Stimulated activated CD8-positive, alpha-beta memory T cell treated with anti-CD3 and anti-CD28 coated beads, Interleukin-12 subunit alpha, Interleukin-12 subunit beta, amount 100 ng/mL, for 24 hours (primary cell): ENCODE results near the gene LAMA5.
A peak's percentile ranks its signal among the peaks of the same experiment; 100 is the strongest.
"Not testable (repeated sequence)": the region's sequence is repeated elsewhere in the genome, so short reads cannot be mapped to it uniquely, and the experiment has no call there.

ENCODE experiments used
- DNase-seq: peaks from one replicate; pipeline ENCODE4 v3.0.0-alpha.2; 2020; ENCODE audit errors: extremely low read depth

LAMA5 gene

DNA sequence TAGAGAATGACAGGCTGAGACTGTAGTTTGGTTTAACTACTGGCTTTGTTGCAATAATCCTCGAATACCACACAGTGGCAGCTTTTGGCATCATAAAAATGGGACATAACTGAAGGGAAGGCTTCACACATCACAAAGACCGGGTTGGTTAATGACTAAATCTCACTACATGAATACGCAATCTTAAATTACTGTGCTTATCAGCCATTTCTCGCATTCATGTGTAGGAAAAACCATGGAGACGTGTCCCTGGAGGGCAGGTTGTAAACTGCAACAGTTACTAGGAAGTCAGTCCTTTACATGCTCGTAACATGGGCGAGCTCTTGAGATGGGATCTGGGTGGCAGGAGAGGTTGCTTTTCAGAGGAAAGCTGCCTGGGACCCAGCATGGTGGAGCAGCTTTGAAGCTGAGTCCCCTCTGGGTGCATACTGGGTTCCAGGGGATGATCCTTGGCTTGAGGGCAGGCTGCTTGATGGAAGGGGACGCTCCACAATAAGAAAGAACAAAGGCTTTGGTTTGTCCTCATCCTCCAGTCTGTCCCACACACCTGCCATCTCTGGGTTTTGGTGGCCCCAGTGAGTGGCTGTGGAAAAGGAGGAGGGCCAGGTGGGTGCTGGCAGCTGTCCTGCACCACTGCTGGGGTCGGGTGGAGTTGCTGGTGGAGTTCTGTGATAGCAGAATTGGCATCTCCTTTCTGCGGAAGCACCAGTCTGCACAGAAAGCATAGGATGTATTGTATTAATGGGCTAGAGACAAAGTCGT lies 21.9 kb upstream of the LAMA5 start:
- no peak for DNase-seq

DNA sequence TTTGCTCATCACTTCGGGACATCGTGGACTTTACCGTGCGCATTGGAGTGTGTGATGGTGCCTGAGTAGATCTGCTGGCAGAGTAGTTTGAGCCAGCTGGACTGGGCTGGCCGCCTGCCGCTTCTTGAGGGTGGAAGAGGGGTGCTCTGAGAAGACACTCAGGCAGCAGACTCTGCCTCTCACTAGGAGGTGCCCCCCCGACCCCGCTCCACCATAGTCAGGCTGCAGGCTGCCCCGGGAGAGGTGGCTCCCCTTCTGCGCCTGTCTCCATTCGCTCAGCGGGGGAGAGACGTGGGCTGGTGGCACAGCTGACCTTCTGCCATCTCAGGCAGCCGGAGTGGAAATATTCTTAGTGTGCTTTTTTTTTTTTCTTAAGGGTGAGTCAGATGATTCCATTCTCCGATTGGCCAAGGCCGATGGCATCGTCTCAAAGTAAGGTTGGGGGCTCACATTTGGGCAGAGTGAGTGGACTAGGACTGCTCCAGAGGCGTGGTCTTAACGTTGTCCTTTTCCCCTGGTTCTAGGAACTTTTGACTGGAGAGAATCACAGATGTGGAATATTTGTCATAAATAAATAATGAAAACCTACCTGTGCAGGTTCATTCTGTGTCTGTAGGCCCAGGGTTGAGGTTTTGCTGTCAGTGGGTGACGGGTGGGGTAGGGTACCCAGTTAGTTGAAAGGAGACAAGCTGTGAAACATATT lies 21.0 kb upstream of the LAMA5 start:
- no peak for DNase-seq

DNA sequence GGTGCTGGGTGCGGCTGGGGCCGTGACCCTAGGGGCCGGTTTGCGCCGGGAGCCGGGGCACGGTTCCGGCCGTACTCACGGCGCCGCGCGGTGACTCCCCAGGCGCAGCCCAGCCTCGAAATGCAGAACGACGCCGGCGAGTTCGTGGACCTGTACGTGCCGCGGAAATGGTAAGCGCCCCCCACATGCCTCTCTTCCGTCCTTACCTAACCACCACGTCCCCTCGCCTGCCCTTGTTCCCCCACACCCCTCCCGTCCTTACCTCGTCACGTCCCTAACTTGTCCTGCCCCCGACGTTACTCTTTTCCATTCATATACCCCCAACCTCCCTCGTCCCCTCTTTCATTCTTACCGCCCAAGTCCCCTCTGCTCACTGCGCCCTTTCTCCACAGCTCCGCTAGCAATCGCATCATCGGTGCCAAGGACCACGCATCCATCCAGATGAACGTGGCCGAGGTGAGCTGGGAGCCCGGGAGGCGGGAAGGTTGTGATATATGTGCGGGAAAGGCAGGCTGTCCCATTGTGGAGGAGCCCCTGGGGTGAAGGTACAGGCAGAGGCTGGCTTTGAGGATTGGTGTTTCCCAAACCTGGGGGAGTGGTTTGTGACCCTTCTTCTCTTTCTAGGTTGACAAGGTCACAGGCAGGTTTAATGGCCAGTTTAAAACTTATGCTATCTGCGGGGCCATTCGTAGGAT lies 20.3 kb upstream of the LAMA5 start:
- no peak for DNase-seq

DNA sequence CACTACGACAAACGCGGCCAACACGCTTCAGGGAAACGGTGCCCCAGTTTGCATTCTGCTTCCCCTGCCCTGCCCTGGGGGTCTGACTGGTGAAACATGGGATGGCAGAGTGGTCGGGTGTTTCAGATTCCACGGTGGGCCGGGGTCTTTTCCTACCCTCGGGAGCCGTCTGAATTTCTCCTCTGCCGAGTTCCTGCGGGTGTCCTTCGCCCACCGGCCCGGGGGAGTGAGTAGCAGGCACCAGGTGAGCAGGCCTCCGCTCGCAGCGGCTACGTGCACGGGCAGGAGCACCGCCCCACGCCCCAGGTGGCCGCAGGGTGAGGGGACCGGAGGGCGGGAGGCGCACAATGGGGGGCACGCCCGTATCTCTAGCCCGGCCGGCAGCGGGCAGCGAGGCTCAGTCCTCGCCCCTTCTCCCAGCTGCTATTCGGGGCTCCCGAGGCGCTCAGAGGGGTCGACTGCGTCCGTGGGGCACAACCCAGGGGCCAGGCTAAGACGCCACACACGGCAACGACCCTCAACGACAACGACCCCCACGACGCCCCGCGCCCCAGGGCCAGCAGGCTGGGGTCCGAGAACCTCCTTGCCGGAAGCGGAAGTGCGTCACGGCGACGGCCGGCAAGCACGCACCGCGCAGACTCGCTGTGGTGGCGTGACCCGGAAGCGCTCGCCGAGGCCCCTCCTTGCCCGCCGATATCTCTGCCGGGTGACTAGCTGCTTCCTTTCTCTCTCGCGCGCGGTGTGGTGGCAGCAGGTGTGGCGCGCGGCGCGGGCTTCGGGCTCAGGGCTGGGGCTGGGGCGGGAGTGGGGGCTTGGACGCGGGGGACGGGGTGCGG lies 19.5 kb upstream of the LAMA5 start, which contains the start of gene RPS21:
Gene RPS21, plus strand, starts transcription at position 721 of the 836 bp plus-strand sequence. CDS start 236 bp downstream, outside the sequence.
- peak; percentile 82 for DNase-seq

DNA sequence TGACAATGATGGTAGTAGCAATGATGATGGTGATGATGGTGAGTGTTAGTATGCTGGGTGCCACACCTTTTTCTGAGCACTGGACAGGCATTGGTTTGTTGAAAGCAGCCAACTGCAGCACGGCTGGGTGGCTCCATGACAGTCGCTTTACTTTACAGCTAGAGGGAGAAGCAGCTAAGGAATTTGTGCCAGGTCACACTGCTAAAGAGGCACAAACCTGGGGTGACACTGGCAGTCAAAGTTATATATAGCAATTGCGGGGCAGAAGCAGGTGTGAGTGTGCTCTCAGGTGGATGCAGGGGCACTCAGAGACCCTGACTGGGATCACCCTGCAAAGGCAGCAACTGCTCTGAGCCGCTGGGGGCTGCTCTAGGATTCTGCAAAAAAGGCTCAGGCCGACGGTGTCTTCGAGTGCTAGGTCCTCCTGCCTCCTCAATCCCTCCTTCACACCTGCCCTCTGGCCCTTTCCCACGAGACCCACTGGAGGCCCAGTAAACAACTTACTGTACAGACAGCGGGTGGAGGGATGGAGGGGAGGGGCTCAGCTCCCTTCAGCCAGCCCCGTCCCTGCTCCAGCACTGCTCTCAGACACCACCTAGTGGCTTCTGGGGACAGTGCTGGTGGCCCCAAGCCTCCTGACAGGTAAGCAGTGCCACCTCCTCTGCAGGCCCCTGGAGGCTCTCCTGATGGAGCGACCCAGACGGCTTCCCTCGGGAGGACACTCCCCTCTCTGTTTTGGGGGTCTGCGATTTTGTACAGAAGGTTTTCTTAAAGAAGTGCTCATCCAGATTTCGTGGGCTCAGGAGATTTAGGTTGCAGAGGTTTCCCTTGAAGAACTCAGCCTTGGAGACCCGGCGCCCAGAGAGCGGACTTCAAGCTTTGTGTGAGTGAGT lies 15.4 kb upstream of the LAMA5 start:
- peak; percentile 33 for DNase-seq

DNA sequence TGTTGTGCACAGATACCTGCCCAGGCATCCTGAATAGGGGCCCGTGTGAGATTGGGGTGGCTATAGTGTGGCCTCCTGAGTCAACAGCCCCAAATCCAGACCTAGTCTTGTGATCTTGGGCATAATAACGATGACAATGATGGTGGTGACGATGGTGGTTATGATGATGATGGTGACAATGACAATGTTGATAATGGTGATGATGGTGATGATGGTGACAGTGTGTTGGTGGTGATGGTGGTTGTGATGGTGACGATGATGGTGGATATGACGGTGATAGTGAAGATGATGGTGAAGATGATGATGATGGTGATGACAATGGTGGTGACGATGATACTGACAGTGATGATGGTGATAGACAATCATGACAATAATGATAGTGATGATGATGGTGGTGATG lies 14.7 kb upstream of the LAMA5 start:
- DNase-seq: no peak

DNA sequence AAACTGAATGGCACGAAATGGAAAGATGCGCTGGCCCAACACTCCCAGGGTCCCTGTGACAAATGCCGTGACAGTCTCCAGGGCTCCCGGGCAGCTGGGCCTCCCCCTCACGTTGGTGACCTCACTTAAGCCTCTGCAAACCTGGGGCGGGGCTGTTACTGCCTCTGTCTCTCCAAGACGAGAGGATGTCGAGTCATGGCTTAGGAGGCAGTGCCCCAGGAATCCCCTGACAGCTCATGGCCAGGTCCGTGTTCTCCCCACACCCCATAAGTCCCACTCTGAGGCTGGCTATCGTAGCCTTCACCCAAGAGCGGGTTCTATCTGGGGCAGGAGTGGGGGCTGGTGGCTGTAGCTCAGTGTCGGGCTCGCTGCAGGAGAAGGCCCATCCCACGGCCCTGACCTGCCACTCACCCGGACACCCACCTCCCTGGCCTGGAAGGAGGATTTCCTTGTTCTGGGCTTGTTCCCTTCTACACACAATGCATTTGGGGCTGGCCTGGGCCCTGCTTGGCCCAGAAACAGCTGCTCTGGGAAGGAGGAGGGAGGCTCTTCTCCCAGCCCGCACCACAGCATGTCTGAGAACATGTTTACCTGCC lies 14.2 kb upstream of the LAMA5 start:
- DNase-seq: no peak

DNA sequence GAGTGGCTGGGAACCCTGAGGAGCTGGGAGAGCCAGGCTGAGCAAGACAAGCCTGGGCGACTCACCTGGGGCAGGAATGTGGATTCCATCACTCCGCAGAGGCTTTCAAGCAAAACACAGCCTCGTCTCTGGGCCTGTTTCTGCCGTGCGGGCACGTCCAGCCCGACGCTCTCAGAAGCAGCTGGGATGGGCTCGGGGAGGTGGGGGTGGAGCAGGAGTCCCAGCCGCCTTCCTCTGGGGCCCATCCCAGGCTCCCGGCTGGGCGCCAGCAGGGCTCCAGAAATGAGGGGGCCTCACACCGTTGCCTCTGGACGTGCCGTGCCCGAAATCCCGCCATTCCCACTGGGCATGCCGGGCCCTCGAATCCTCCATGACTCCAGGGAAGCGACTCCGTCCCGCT lies 11.1 kb upstream of the LAMA5 start:
- DNase-seq: no peak

DNA sequence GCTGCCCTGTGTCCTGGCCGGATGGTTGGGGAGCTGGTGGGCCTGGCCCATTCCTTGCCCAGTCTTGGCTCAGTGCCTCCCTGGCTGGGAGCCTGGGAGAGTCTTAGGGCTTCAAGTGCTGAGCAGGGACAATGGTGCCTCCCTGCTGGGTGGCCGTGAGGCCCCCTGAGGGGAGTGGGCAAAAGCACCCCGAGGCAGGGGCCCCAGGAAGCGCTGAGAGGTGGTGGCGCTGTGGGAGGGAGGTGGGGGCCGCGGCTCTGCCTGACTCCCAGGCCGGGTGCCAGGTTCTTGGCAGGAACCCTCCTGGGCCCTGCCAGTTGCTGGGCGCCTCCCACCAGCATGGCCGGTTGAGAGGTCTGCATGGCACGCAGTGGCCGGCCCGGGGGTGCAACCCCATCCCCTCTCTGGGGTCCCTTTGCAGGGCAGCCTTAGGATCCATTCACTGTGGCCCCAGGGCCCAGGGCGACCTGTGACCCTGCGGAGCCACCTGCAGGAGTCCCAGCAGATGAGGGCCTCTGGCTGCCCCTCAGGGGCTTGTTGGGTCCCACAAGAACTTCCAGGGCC lies 10.6 kb upstream of the LAMA5 start:
- no peak for DNase-seq

DNA sequence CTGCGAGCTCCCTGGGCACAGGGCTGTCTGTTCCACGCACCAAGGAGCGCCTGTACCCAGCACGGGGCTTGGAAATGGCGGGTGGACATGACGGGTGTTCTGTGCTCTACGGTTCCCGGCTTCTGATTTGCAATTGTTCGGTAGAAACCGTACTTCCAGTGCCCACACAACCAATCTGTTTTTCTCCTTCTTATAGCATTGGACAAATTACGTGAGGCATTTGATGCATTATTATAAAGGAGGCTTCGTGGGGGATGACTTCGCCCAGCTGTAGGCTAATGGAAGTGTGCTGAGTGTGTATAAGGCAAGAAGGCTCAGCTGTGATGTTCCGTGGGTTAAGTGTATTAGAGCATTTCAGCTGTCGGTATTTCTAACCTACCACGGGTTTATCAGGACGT lies 10.0 kb upstream of the LAMA5 start:
- DNase-seq: no peak

DNA sequence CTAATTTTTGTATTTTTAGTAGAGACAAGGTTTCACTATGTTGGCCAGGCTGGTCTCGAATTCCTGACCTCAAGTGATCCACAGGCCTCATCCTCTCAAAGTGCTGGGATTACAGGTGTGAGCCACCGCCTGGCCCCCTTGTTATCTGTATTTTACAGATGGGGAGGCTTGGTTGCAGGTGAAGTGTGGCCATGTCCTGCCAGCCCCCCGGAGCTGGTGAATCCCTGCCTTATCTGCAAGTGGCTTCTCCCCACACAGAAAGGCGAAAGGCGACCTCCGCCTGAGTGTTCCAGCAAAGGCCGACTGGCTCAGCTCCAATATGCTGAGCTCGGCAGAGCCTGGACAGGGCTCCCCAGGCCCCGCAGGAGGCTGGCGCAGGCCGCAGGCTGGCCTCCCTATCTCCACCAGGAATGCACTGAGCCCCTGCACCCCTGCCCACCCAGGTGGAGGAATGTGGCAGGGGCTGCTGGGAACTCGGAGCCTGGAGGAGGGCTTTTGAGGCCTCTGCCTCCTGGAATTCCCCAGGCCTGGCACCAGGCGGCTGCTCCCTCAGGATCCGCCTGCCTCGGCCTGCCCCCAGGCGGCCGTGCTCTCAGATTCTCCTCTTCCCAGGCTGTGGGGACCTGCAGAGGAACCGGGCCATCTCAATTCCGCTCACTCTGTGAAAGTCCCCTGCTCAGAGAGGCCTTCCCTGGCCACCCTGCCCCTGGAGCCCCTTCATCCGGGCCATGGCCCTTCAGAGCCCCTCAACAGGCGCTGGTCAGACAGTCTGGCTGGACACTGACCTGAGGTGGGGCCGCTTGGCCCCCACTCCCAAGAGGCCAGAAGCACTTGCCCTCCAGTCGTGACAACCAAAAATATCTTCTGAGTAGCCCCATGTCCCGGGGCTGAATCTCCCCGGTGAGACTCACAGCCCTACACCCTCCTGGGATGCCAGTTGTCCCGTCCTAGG lies 9.3 kb upstream of the LAMA5 start:
- DNase-seq: no peak

DNA sequence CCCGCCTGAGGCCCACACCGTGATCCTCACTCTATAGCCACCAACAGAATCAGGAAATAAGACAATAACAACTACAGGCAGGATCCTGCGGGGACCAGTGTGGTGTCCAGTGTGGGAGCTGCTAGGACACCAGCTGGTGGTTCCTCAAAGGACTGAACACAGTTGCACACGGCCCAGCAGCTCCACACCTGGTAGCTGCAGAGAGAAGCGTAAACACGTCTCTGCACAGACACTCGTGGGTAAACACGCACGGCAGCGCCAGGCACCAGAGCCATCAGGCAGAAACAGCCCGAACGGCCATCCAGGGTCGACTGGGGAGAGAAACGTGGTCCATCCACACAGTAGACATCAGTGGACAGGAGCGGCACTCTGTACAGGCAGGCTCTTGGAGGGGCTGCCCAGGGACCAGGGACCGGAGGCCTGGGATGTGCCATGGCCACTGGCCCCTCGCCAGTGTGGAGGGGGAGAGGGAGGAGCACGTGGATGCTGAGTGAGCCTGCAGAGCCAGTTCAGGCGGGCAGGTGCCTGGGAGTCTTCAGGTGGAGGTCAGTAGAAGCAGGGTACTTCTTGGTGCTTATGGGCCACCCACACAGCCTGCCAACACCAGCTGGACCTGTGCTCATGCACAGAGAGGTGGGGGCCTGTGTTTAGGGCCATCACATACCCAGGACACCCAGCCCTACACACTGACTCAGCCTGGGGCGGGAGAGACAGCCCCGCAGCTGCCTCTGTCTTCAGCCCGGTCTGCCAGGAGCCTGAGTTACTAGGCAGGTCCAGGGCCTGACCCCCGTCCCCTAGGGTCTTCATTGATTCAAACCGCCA lies 7.4 kb upstream of the LAMA5 start:
- no peak for DNase-seq

DNA sequence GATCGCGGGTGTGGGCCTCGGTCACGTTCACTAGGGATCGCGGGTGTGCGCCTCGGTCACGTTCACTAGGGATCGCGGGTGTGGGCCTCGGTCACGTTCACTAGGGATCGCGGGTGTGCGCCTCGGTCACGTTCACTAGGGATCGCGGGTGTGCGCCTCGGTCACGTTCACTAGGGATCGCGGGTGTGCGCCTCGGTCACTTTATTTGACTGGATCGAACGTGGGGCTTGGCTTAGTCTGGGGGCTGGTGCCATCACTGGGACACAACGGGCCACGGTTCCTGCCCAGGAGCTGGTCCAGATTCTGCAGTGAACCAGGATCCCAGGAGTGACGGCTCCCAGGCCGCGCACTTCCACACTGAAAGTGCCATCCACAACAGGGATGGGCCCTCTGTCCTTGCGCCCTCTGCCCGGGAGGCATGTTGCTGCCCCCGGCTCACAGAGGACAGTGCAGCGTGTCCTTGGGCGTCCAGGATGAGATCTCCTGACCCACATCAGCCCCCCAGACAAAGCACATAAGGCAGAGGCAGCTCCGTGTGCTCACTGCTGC lies 6.6 kb upstream of the LAMA5 start:
- not testable (repeated sequence) for DNase-seq

DNA sequence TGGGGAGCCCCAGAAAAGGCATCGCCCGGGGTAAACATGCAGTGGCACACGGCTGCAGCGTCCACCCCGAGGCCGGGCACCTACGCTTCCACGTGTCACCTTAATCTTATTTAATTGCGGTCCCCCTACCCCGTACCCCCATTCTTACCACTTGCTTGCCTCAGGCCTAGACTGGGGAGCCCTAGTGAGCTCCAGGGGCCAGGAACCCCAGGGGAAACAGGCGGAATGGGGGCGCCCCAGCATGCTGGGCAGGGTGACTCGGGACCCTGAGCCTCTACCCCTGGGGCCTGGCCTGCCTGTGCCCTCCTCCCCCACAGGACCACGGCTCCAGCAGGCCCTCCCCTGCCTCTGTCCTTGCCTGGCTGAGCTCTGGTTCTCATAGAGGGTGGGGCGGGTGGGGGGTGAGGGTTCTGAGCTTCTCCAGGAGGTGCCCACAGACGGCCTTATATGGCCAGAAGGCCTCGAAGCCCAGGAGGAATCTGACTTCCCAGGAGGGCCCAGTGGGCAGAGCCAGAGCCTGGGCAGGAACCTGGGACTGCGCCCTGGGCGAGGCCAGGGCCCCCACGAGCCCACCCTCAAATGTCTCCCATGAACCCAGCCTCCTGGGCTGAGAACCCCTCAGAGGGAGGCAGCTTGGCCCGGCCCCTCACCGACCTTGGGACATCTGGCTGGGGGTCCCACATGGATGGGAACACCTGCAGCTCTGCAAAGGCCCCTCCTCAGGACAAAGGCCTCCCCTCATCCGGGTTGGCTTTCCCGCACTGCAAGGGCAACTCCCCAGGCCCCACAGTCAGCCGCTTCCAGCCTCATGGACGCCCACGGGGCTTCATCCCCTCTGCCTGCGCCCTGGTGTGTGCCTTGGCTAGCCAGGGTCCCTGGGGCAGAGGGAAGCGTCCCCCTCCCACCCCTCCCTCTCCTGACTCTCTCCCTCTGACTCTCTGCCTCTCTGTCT lies 5.2 kb upstream of the LAMA5 start:
- no peak for DNase-seq

DNA sequence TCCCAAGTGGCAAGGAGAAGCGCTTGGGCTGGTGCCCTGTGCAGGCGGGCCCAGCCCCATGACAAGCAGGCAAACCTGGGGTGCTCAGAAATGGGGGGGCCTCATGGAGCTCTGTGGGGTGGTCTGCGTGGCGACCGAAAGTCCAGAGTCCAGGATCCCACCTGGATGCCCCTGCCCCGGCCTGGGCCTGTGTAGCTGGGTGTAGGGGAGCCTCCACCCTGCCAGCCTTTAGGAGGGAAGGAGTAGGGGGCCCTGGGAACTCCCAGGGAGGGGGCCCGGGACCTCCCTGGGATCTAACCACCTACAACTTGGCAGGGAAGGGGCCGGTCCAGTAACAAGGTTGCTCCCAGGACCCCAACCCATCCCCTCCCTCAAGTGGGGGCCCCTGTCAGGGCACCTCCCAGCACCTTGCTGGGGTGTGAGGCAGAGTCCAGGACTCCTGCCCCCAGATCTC lies 4.5 kb upstream of the LAMA5 start:
- no peak for DNase-seq

DNA sequence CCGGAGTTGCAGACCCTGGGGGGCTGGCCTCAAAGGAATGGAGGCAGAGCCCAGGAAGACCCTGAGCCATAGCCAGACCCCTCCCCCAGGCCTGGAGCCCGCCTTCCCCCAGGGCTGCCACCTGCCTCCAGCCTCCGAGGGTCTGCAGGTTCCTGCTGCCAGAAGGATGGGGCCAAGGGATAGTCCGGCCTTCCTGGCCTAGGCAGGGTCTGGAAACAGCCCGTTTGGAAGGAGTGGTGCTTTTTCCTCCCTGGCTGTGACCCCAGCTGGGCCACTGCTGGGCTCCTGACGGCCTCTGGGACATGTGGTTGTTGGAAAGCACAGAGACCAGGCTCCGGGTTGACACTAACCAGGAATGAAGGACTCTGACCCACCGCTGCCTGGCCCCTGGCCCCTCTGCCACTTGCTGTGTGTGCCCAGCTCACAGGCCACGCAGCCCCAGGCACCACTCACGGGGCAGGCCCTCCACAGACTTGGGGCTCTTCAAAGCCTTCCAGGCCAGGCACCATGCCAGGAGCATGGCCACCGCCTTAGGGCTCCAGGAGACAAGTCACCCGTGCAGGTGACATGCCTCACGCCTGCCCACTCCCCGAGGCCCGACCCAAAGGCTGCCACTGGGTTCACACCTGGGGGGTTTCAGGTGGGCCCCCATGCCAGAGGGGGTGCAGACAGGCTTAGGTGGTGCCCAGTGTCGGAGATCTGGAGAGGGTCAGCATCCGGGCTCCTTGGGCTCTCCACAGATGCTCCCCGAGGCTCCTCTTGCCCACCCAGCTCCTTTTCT lies 3.9 kb upstream of the LAMA5 start:
- no peak for DNase-seq
